GM19351 (cell line): ENCODE results near the gene SPATC1L.

Source experiments
- ATAC-seq: cut with Tn5 transposase; IDR thresholded peaks from one replicate; pipeline ENCODE4 v1.9.1; 2021; ENCODE audit warnings: mild to moderate bottlenecking, moderate library complexity; ENCODE audit not compliant: unreplicated experiment

The SPATC1L gene

DNA sequence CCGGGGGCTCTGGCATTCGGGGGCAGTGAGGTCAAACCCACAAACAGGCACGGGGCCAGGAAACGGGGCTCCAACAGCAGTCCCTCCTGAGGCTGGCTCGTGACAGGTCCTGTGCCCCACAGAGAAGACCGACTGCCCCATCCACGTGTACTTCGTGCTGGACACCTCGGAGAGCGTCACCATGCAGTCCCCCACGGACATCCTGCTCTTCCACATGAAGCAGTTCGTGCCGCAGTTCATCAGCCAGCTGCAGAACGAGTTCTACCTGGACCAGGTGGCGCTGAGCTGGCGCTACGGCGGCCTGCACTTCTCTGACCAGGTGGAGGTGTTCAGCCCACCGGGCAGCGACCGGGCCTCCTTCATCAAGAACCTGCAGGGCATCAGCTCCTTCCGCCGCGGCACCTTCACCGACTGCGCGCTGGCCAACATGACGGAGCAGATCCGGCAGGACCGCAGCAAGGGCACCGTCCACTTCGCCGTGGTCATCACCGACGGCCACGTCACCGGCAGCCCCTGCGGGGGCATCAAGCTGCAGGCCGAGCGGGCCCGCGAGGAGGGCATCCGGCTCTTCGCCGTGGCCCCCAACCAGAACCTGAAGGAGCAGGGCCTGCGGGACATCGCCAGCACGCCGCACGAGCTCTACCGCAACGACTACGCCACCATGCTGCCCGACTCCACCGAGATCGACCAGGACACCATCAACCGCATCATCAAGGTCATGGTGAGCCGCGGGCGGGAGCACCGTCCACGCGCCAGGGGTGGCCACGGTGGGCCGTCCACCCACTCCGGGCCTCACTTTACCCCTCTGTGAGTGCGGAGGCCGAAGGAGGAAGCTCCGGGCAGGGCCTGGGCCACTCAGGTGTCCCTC, 72.2 kb downstream of the SPATC1L start:
- no peak for ATAC-seq

GRCh38 chr21:46111193-46111571, 73.1 kb downstream of the SPATC1L start:
- no peak for ATAC-seq
